T-helper 1 cell treated with Interleukin-12 subunit alpha and Interleukin-12 subunit beta and Interleukin-4 antibody, amounts not matched to agents 30 μg/mL and 1 μg/mL, for 36 hours (primary cell): Measurements from ENCODE around the gene OSTC.

Experiments used
- H3K27ac Mint-ChIP-seq: one replicate; pipeline ENCODE4 v1.8.0; 2021; ENCODE audit warnings: mild to moderate bottlenecking, mixed read lengths
- H3K27me3 Mint-ChIP-seq: one replicate; pipeline ENCODE4 v1.8.0; 2021; ENCODE audit warnings: low read depth, mixed read lengths
- H3K36me3 Mint-ChIP-seq: one replicate; pipeline ENCODE4 v1.8.0; 2021; ENCODE audit warnings: low read depth, mixed read lengths
- H3K4me1 Mint-ChIP-seq: one replicate; pipeline ENCODE4 v1.8.0; 2021; ENCODE audit warnings: low read depth, mixed read lengths
- H3K4me3 Mint-ChIP-seq: one replicate; pipeline ENCODE4 v1.8.0; 2021; ENCODE audit warnings: mild to moderate bottlenecking, moderate library complexity, mixed read lengths
- H3K9me3 Mint-ChIP-seq: one replicate; pipeline ENCODE4 v1.8.0; 2021; ENCODE audit warnings: mixed read lengths

Gene OSTC

GRCh38 chr4:108624263-108625056 is 25.9 kb upstream of the OSTC start:
- H3K4me3 Mint-ChIP-seq, result no peak overlapping the region
- H3K27ac Mint-ChIP-seq, result no peak overlapping the region
- no peaks in the 10 kb centered on the region for H3K27me3 Mint-ChIP-seq
- H3K36me3 Mint-ChIP-seq, result peaks cover 57% of the 10 kb centered on the region
- peaks cover 32% of the 10 kb centered on the region for H3K4me1 Mint-ChIP-seq
- no peaks in the 10 kb centered on the region for H3K9me3 Mint-ChIP-seq

- Mint-ChIP-seq H3K9me3 (no peaks in the 10 kb centered on the region), H3K27me3 (no peaks in the 10 kb centered on the region), H3K4me1 (peaks cover 22% of the 10 kb centered on the region), H3K27ac (no peak overlapping the region), H3K36me3 (peaks cover 59% of the 10 kb centered on the region), H3K4me3 (no peak overlapping the region)
Observed at GRCh38 chr4:108626056-108626455, 24.3 kb upstream of the OSTC start.

- Mint-ChIP-seq H3K27me3 (no peaks in the 10 kb centered on the region), H3K4me3 (no peak overlapping the region), H3K36me3 (peaks cover 49% of the 10 kb centered on the region), H3K9me3 (no peaks in the 10 kb centered on the region), H3K4me1 (peaks cover 12% of the 10 kb centered on the region), H3K27ac (no peak overlapping the region)
Observed at GRCh38 chr4:108628411-108628810, 22.0 kb upstream of the OSTC start.

GRCh38 chr4:108635070-108635655 is 15.2 kb upstream of the OSTC start:
- H3K9me3 Mint-ChIP-seq, result no peaks in the 10 kb centered on the region
- no peaks in the 10 kb centered on the region for H3K4me1 Mint-ChIP-seq
- peaks cover 23% of the 10 kb centered on the region for H3K36me3 Mint-ChIP-seq
- H3K27ac Mint-ChIP-seq, result no peak overlapping the region
- H3K4me3 Mint-ChIP-seq, result no peak overlapping the region
- no peaks in the 10 kb centered on the region for H3K27me3 Mint-ChIP-seq

- H3K9me3 Mint-ChIP-seq, result no peaks in the 10 kb centered on the region
- H3K36me3 Mint-ChIP-seq, result peaks cover 15% of the 10 kb centered on the region
- H3K4me1 Mint-ChIP-seq, result no peaks in the 10 kb centered on the region
- no peak overlapping the region for H3K4me3 Mint-ChIP-seq
- no peaks in the 10 kb centered on the region for H3K27me3 Mint-ChIP-seq
- H3K27ac Mint-ChIP-seq, result no peak overlapping the region
Observed at GRCh38 chr4:108636246-108636645, 14.2 kb upstream of the OSTC start.

- Mint-ChIP-seq H3K9me3 (no peaks in the 10 kb centered on the region), H3K27ac (no peak overlapping the region), H3K4me1 (no peaks in the 10 kb centered on the region), H3K4me3 (no peak overlapping the region), H3K27me3 (no peaks in the 10 kb centered on the region), H3K36me3 (peaks cover 9% of the 10 kb centered on the region)
Observed at GRCh38 chr4:108637856-108638255, 12.5 kb upstream of the OSTC start.

GRCh38 chr4:108644237-108644636 is 6.2 kb upstream of the OSTC start:
- Mint-ChIP-seq H3K27me3 (no peaks in the 10 kb centered on the region), H3K4me3 (no peak overlapping the region), H3K4me1 (no peaks in the 10 kb centered on the region), H3K9me3 (no peaks in the 10 kb centered on the region), H3K27ac (no peak overlapping the region), H3K36me3 (peaks cover 2% of the 10 kb centered on the region)

GRCh38 chr4:108646706-108647105 is 3.7 kb upstream of the OSTC start:
- no peak overlapping the region for H3K27ac Mint-ChIP-seq
- H3K4me3 Mint-ChIP-seq, result no peak overlapping the region
- H3K4me1 Mint-ChIP-seq, result peaks cover 15% of the 10 kb centered on the region
- no peaks in the 10 kb centered on the region for H3K27me3 Mint-ChIP-seq
- H3K36me3 Mint-ChIP-seq, result peaks cover 2% of the 10 kb centered on the region
- H3K9me3 Mint-ChIP-seq, result no peaks in the 10 kb centered on the region

- Mint-ChIP-seq H3K4me1 (peaks cover 34% of the 10 kb centered on the region), H3K27ac (peak overlapping the region; percentile 92), H3K36me3 (peaks cover 15% of the 10 kb centered on the region), H3K9me3 (no peaks in the 10 kb centered on the region), H3K27me3 (no peaks in the 10 kb centered on the region), H3K4me3 (peak overlapping the region; percentile 96)
Observed at GRCh38 chr4:108649863-108650211, 562 bp upstream of the OSTC start.

GRCh38 chr4:108651014-108651791 is 804 bp downstream of the OSTC start:
- no peaks in the 10 kb centered on the region for H3K9me3 Mint-ChIP-seq
- H3K4me1 Mint-ChIP-seq, result peaks cover 34% of the 10 kb centered on the region
- H3K27me3 Mint-ChIP-seq, result no peaks in the 10 kb centered on the region
- H3K36me3 Mint-ChIP-seq, result peaks cover 19% of the 10 kb centered on the region
- peak overlapping the region; percentile 96 for H3K4me3 Mint-ChIP-seq
- peak overlapping the region; percentile 92 for H3K27ac Mint-ChIP-seq

GRCh38 chr4:108662629-108663028 is 12.2 kb downstream of the OSTC start:
- H3K27ac Mint-ChIP-seq, result no peak overlapping the region
- no peaks in the 10 kb centered on the region for H3K4me1 Mint-ChIP-seq
- peaks cover 30% of the 10 kb centered on the region for H3K36me3 Mint-ChIP-seq
- H3K4me3 Mint-ChIP-seq, result no peak overlapping the region
- no peaks in the 10 kb centered on the region for H3K27me3 Mint-ChIP-seq
- H3K9me3 Mint-ChIP-seq, result no peaks in the 10 kb centered on the region

- Mint-ChIP-seq H3K9me3 (no peaks in the 10 kb centered on the region), H3K4me1 (peaks cover 1% of the 10 kb centered on the region), H3K27ac (no peak overlapping the region), H3K36me3 (peaks cover 15% of the 10 kb centered on the region), H3K27me3 (no peaks in the 10 kb centered on the region), H3K4me3 (no peak overlapping the region)
Observed at GRCh38 chr4:108674356-108674977, 24.1 kb downstream of the OSTC start.

GRCh38 chr4:108681321-108681809 is 31.0 kb downstream of the OSTC start:
- H3K27ac Mint-ChIP-seq, result no peak overlapping the region
- H3K36me3 Mint-ChIP-seq, result peaks cover 3% of the 10 kb centered on the region

GRCh38 chr4:108683479-108683878 is 33.1 kb downstream of the OSTC start:
- H3K27ac Mint-ChIP-seq, result no peak overlapping the region
- H3K9me3 Mint-ChIP-seq, result no peaks in the 10 kb centered on the region
- no peak overlapping the region for H3K4me3 Mint-ChIP-seq
- no peaks in the 10 kb centered on the region for H3K4me1 Mint-ChIP-seq
- no peaks in the 10 kb centered on the region for H3K36me3 Mint-ChIP-seq
- H3K27me3 Mint-ChIP-seq, result peaks cover 3% of the 10 kb centered on the region

More at GRCh38 chr4:108681321-108681809, 31.0 kb downstream of the OSTC start:
- Mint-ChIP-seq H3K4me1 (no peaks in the 10 kb centered on the region), H3K27me3 (no peaks in the 10 kb centered on the region), H3K4me3 (no peak overlapping the region), H3K9me3 (no peaks in the 10 kb centered on the region)
